Measurements from ENCODE around the gene C1QTNF12. TPM values are rescaled to one million over a fixed set of nuclear protein-coding genes. Genes with fewer than 3 reads are reported as not detected.
"Not testable (repeated sequence)": the region's sequence is repeated elsewhere in the genome, so short reads cannot be mapped to it uniquely, and the experiment has no call there.

Gene C1QTNF12
- total RNA-seq, 1 donor: 0.27 TPM

- DNase-seq (ENCODE audit: low read depth in 2 of 3, low spot score in 2 of 3): no peak
These were observed 13.6 kb upstream of the C1QTNF12 start for GRCh38 chr1:1259951-1260600.

GRCh38 chr1:1259540-1259939, 13.0 kb upstream of the C1QTNF12 start:
- no peak for DNase-seq (ENCODE audit: low read depth in 2 of 3, low spot score in 2 of 3)

- no peak for DNase-seq (ENCODE audit: low read depth in 2 of 3, low spot score in 2 of 3)
These were observed 12.6 kb upstream of the C1QTNF12 start for GRCh38 chr1:1259119-1259488.

GRCh38 chr1:1256956-1257871, 10.7 kb upstream of the C1QTNF12 start:
- no peak for DNase-seq (ENCODE audit: low read depth in 2 of 3, low spot score in 2 of 3)

- no peak for DNase-seq (ENCODE audit: low read depth in 2 of 3, low spot score in 2 of 3)
These were observed 9.1 kb upstream of the C1QTNF12 start for GRCh38 chr1:1255611-1256010.

- DNase-seq (ENCODE audit: low read depth in 2 of 3, low spot score in 2 of 3): no peak
These were observed 8.6 kb upstream of the C1QTNF12 start for GRCh38 chr1:1255078-1255477.

- no peak for DNase-seq (ENCODE audit: low read depth in 2 of 3, low spot score in 2 of 3)
These were observed 8.1 kb upstream of the C1QTNF12 start for GRCh38 chr1:1254667-1254998.

GRCh38 chr1:1253972-1254666, 7.6 kb upstream of the C1QTNF12 start:
- DNase-seq (ENCODE audit: low read depth in 2 of 3, low spot score in 2 of 3): no peak

GRCh38 chr1:1253314-1253713, 6.8 kb upstream of the C1QTNF12 start:
- no peak for DNase-seq (ENCODE audit: low read depth in 2 of 3, low spot score in 2 of 3)

- DNase-seq (ENCODE audit: low read depth in 2 of 3, low spot score in 2 of 3): peak in 1 of 3 donors; percentile 38
These were observed 4.3 kb upstream of the C1QTNF12 start for GRCh38 chr1:1250786-1251284.

GRCh38 chr1:1248009-1248913, 1.7 kb upstream of the C1QTNF12 start:
- not testable (repeated sequence) for DNase-seq (ENCODE audit: low read depth in 2 of 3, low spot score in 2 of 3)

- no peak for DNase-seq (ENCODE audit: low read depth in 2 of 3, low spot score in 2 of 3)
These were observed 905 bp upstream of the C1QTNF12 start for GRCh38 chr1:1247341-1247913.

GRCh38 chr1:1245817-1246576, 525 bp downstream of the C1QTNF12 start:
- no peak for DNase-seq (ENCODE audit: low read depth in 2 of 3, low spot score in 2 of 3)

- no peak for DNase-seq (ENCODE audit: low read depth in 2 of 3, low spot score in 2 of 3)
These were observed 1.2 kb downstream of the C1QTNF12 start for GRCh38 chr1:1245178-1245816.

- no peak for DNase-seq (ENCODE audit: low read depth in 2 of 3, low spot score in 2 of 3)
These were observed 2.2 kb downstream of the C1QTNF12 start for GRCh38 chr1:1244192-1244811.

GRCh38 chr1:1243807-1244191, 2.7 kb downstream of the C1QTNF12 start:
- DNase-seq (ENCODE audit: low read depth in 2 of 3, low spot score in 2 of 3): no peak

- no peak for DNase-seq (ENCODE audit: low read depth in 2 of 3, low spot score in 2 of 3)
These were observed 3.3 kb downstream of the C1QTNF12 start for GRCh38 chr1:1243266-1243660.

- no peak for DNase-seq (ENCODE audit: low read depth in 2 of 3, low spot score in 2 of 3)
These were observed 3.9 kb downstream of the C1QTNF12 start for GRCh38 chr1:1242461-1243265.

Data from hematopoietic multipotent progenitor cell (in vitro differentiated cells).